Bronchial epithelial cell (primary cell): ENCODE data around the gene CELSR1. TPM values are rescaled to one million over a fixed set of nuclear protein-coding genes. Genes with fewer than 3 reads are reported as not detected.

Source experiments
- DNase-seq: peaks from one replicate; pipeline ENCODE4 v3.0.0-alpha.2; 2010; ENCODE audit warnings: low read depth
- FAIRE-seq: peaks from 2 replicates; lab custom pipeline; 2011; peaks lifted over from hg19 to GRCh38; lab: Jason Lieb, UNC
- H3K27me3 ChIP-seq: 2 replicates; pipeline ENCODE4 v1.5.1; 2011; ENCODE audit warnings: low read length; ENCODE audit not compliant: control insufficient read depth, insufficient read depth
- H3K36me3 ChIP-seq: 2 replicates; pipeline ENCODE4 v1.5.1; 2011; ENCODE audit warnings: low read length; ENCODE audit not compliant: control insufficient read depth, insufficient read depth
- H3K4me3 ChIP-seq: 2 replicates; pipeline ENCODE4 v1.5.1; 2011; ENCODE audit warnings: mild to moderate bottlenecking, low read depth, low read length, control low read depth
- total RNA-seq: library from RNA; depleted of rRNA; stranded (reverse); fragments of >200 nt; gene quantifications from 2 replicates; pipeline ENCODE4 v1.2.1, GENCODE V29; 2014
- TF ChIP-seq, protein P1 (sequence below): IDR thresholded peaks from 2 replicates; pipeline ENCODE4 v1.5.1; 2011; ENCODE audit warnings: mild to moderate bottlenecking, moderate library complexity, low read length, control low read depth, inconsistent platforms; ENCODE audit not compliant: insufficient read depth, severe bottlenecking

The CELSR1 gene
- total RNA-seq, 1 donor from 2014 or later = 39.0 TPM

DNA sequence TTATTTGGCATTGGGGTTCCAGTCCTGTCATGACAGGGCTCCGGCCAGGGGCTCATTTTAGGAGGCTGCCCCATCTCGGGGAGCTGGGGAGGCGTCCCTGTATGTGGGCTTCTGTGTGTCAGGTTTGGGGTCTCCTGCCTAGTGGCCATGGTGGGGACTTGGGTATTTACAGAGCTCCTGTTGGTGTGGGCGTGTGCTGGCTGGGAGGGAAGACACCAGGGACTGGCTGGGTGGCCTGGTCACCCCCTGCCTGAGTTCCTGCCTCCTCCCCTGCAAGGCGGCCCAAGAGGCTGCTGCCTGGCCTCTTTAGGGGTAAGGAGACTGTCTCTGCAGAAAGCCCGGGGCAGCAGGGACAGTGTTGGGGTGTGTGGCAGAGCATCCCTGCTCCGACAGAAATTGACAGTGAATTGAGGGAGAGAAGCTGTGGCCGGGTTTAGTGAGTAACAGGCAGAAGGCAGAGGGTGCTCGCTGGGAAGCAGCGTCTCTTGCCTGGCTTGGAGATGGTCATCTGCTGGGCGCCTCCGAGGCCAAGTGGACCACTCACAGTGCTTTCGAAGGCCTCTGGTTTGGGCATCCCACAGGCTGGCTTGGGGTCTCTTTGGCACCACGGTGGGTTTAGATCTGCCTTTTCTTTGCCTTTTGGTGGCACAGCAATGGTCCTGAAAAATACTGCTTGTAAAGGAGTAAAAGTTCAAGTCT is 42.5 kb upstream of the CELSR1 start:
- DNase-seq (no peak), FAIRE-seq (no peak)
- TF ChIP-seq, protein P1, sequence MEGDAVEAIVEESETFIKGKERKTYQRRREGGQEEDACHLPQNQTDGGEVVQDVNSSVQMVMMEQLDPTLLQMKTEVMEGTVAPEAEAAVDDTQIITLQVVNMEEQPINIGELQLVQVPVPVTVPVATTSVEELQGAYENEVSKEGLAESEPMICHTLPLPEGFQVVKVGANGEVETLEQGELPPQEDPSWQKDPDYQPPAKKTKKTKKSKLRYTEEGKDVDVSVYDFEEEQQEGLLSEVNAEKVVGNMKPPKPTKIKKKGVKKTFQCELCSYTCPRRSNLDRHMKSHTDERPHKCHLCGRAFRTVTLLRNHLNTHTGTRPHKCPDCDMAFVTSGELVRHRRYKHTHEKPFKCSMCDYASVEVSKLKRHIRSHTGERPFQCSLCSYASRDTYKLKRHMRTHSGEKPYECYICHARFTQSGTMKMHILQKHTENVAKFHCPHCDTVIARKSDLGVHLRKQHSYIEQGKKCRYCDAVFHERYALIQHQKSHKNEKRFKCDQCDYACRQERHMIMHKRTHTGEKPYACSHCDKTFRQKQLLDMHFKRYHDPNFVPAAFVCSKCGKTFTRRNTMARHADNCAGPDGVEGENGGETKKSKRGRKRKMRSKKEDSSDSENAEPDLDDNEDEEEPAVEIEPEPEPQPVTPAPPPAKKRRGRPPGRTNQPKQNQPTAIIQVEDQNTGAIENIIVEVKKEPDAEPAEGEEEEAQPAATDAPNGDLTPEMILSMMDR = no peak
- peaks cover 1% of the 10 kb centered on the region for H3K27me3 ChIP-seq
- H3K36me3 ChIP-seq = no peaks in the 10 kb centered on the region
- H3K4me3 ChIP-seq = no peak overlapping the region

DNA sequence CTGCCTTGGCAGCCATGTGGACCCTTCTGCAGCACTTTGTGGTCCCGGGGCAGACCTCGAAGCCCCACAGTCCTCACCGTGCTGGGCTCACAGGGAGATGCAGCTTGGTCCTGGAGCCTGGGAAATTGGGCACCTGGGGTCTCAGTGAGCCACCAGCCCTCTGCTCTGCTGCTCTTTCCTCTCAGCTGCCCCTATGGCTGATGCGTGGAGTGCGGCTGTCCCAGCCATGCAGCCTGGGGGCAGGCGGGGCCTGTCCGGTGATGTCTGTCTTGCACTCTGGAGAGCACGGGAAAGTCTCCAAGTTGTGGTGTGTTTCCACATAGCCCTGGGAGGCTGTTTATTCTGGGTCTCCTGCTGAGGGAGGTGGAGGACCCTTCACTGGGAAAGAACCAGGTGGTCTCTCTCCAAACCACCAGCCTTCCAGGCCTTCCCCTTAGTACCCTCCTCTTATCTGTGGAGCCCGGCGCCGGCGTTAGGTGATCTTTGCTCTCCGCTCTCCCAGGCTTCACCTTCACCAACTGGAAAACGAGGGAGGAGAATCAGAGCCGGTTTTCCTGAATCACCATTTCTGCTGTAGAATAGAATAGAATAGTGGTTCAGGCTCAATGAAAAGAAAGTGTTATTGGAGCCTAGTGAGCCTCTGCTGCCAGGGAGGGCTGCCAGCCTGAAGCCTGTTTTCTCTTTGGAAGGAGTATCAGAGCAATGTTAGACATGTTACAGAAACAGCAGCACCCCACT is 41.6 kb upstream of the CELSR1 start:
- FAIRE-seq = no peak

DNA sequence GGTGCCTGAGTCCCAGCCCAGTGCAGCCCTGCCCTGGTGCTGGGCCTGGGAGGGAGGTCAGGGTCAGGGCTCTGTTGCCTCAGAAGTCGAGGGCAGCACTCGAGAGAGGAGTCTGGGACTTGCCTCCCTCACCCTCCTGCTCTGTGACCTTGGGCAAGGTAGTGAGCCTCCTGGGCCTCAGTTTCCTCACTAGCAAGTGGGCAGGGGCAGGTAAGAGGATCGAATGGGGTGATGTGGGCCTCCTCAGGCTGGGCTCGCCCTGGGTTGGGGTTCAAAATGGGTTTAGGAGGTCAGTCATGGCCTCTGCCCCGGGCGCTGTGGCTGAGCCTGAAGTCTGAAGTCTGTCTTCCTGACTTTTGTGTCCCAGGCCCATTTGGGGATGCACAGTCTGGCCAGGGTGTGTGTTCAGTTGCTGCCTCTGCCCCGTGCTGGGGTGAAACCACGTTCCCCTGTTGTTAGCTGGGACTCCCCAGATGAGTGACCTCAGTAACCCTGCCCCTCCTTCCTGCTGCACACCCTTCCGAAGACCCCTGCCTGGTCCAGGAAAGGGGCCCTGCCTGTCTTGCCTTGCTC is 40.9 kb upstream of the CELSR1 start:
- FAIRE-seq = peak; percentile 32
- DNase-seq = no peak
- Histone ChIP-seq H3K27me3 (peaks cover 1% of the 10 kb centered on the region), H3K4me3 (peak overlapping the region; percentile 60), H3K36me3 (no peaks in the 10 kb centered on the region)
- TF ChIP-seq, protein P1 = no peak

More for the DNA sequence above, 41.6 kb upstream of the CELSR1 start:
- no peak overlapping the region for H3K4me3 ChIP-seq
- H3K27me3 ChIP-seq = peaks cover 1% of the 10 kb centered on the region
- no peak for DNase-seq
- no peaks in the 10 kb centered on the region for H3K36me3 ChIP-seq
- TF ChIP-seq, protein P1 = no peak

DNA sequence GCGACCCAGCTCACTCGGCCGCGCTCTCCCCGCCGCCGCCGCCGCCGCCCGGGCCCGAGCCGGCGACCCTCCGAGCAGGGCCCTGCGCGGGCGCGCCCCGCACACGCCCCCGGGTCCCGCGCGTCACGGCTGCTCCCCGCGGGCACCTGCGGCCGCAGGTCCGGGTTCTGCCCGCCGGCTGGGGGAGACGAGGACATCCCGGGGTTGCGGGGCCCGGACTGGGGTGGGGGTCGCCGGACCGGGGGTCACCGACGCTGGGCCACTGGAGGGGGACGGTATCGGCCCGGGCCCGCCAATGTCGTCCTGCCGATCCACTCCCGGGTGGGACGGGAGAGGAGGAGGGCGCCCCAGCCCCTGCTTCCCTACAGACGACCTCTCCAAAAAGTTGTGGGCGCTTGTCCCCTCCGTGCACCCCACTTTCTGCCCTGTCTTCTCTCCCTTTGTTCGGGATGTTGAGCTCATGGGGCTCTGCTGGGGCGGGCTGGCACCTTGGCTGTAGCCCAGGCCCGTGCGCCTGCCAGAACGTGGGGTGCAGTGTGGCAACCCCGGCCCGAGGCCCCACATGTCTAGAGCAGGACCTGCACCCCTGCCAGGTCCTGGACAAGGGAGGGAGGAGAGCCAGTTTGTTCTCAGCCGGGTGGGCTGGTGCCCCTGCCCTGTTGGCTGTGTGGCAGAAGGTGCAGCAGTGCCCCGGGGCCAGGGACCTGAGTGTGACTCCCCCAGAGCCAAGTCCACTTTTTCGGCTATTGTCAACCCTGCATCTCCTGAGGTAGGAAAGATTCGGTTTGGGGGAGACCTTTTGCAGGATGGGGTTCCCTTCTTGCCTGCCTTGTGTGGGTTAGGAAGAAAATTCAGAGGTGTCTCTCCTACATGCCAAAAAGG is 40.2 kb upstream of the CELSR1 start:
- DNase-seq = no peak
- peak overlapping the region; percentile 60 for H3K4me3 ChIP-seq
- TF ChIP-seq, protein P1 = no peak
- FAIRE-seq = no peak
- H3K36me3 ChIP-seq = no peaks in the 10 kb centered on the region
- peaks cover 1% of the 10 kb centered on the region for H3K27me3 ChIP-seq

DNA sequence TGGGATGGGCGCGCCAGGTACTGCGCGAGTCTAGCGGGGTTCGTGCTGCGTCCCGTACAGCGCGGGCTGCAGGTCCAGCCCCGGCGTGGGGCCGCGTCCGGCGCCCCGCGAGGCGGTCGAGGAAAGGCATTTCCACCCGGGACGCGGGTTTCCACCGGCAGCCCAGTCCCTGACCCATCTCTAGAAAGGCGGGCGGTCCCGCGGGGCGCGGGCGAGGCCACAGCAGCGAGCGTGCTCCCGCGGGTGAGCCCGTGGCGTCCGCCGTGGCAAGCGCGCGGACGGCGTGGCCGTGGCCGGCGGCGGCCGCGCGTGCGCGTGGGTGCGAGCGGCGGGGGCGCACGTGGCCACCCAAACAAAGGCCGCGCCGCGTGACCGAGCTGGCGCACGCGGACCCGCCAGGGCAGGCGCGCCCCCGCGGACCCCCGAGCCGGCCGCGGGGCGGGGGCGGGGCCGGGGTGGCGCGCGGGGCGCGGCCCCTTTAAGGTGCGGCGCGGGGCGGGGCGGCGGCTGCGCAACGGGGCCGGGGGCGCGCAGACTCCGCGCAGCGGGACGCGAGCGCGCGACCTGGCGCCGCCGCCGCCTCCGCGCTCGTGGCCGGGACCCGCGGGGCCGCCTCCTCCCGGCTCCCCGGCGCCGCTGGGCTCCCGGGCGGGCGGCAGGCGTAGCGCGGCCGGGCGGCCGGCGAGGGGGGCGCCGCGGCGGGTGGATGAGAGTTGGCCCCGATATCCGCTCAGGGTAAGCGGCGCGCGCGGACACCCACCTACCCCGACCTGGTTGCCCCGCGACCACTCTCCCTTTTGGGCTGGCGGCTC is 39.3 kb upstream of the CELSR1 start:
- no peak for FAIRE-seq
- no peak for DNase-seq
- Histone ChIP-seq H3K27me3 (peaks cover 1% of the 10 kb centered on the region), H3K36me3 (no peaks in the 10 kb centered on the region), H3K4me3 (peak overlapping the region; percentile 60)
- TF ChIP-seq, protein P1 = no peak
